ENCODE data around the gene TLE3. TPM values are rescaled to one million over a fixed set of nuclear protein-coding genes. Genes with fewer than 3 reads are reported as not detected.

TLE3 gene
- polyA plus RNA-seq, 1 experiment = 3.7 TPM

DNA sequence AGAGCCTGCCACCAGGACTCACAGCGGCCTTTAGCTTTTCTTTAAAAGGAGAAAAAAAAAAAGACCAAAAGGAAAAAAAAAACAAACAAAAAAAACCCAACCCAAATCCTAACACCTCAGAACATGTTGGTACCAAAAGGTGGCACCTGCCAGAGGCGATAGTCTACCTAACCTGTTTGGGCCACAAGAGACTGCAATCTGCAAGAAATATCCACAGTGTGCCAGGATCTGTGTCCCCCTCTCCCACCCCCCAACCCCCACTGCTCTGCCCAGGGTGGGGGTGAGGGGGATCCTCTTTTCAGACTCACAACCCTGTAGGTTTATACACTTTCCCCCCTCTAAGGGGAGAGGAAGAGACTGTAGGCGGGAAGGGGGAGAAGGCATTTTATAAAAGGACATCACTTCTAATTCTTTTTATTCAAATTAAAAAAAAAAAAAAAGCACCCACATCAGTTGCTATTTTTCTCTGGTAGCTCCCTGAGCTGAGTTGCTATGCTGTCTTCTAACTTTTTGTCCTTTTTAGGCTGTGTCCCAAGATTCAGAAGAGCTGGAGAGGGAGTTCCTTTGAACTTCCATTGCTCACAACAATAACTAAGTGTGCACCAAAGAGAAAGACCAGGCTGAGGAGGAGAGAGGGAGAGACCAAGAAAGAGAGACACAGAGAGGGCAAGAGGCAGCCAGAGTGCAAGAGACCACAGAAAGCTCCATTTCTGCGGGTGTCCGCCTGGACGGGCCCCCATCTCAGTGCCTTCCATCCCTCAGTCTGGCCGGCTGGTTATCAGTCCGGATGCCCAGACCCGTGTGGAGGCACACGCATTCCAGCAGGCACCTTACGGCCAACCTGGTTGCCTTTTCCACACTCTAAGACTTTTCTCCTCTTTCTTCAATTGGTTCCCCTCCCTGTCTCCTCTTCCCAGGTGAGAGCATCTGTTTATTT is 48.9 kb downstream of the TLE3 start:
- POLR2A ChIA-PET = interaction anchor here (0.7 kb wide), 1 partner anchor 32 kb away, joined by 5 read pairs; no protein-coding TSS in a partner anchor
- no peak for DNase-seq (ENCODE audit: low read depth)
- TF ChIP-seq, protein P1, sequence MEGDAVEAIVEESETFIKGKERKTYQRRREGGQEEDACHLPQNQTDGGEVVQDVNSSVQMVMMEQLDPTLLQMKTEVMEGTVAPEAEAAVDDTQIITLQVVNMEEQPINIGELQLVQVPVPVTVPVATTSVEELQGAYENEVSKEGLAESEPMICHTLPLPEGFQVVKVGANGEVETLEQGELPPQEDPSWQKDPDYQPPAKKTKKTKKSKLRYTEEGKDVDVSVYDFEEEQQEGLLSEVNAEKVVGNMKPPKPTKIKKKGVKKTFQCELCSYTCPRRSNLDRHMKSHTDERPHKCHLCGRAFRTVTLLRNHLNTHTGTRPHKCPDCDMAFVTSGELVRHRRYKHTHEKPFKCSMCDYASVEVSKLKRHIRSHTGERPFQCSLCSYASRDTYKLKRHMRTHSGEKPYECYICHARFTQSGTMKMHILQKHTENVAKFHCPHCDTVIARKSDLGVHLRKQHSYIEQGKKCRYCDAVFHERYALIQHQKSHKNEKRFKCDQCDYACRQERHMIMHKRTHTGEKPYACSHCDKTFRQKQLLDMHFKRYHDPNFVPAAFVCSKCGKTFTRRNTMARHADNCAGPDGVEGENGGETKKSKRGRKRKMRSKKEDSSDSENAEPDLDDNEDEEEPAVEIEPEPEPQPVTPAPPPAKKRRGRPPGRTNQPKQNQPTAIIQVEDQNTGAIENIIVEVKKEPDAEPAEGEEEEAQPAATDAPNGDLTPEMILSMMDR (IDR thresholded peaks at IDR 0.05; ENCODE audit: insufficient read depth, low read depth, low read length) = no peak
- Histone ChIP-seq H3K4me3 (ENCODE audit: low read depth, low read length) (no peak overlapping the region), H3K27me3 (ENCODE audit: control insufficient read depth, insufficient read depth, low read length) (peaks cover 2% of the 10 kb centered on the region; the same call in 1 of the 2 replicates), H3K36me3 (ENCODE audit: control insufficient read depth, insufficient read depth, low read length) (peaks cover 1% of the 10 kb centered on the region; the same call in 1 of the 2 replicates)
- CTCF ChIA-PET = interaction anchor here (0.8 kb wide), 2 partner anchors 49 to 289 kb away, joined by 3 to 4 read pairs; partner anchors contain the start of gene TLE3

DNA sequence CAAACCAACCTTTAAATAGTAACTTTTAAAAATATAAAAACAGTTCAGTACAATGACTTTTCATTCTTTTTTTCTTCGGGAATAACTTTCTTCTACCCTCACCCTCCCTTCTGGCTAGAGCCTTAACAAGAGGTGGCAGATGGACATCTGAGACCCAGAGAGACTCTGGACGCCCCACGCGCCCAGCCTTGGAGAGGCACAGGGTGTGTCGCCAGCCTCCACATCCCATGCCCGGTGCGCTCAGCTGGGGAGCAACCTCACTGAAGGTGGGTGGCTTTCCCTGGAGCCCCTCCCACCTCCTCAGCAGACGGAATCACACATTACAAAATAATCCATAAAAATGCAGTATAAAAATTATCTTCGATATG is 49.5 kb downstream of the TLE3 start:
- DNase-seq (ENCODE audit: low read depth) = no peak
- ChIA-PET POLR2A (interaction anchor here (0.6 kb wide), 1 partner anchor 177 kb away, joined by 3 read pairs; no protein-coding TSS in a partner anchor), CTCF (interaction anchor here (0.6 to 0.8 kb wide), 3 partner anchors 49 to 612 kb away, joined by 3 to 5 read pairs (median 3); partner anchors contain the start of gene TLE3)
- Histone ChIP-seq H3K36me3 (ENCODE audit: control insufficient read depth, insufficient read depth, low read length) (peaks cover 1% of the 10 kb centered on the region; the same call in 1 of the 2 replicates), H3K27me3 (ENCODE audit: control insufficient read depth, insufficient read depth, low read length) (peaks cover 2% of the 10 kb centered on the region; the same call in 1 of the 2 replicates), H3K4me3 (ENCODE audit: low read depth, low read length) (no peak overlapping the region)
- TF ChIP-seq, protein P1 (IDR thresholded peaks at IDR 0.05; ENCODE audit: insufficient read depth, low read depth, low read length) = no peak

DNA sequence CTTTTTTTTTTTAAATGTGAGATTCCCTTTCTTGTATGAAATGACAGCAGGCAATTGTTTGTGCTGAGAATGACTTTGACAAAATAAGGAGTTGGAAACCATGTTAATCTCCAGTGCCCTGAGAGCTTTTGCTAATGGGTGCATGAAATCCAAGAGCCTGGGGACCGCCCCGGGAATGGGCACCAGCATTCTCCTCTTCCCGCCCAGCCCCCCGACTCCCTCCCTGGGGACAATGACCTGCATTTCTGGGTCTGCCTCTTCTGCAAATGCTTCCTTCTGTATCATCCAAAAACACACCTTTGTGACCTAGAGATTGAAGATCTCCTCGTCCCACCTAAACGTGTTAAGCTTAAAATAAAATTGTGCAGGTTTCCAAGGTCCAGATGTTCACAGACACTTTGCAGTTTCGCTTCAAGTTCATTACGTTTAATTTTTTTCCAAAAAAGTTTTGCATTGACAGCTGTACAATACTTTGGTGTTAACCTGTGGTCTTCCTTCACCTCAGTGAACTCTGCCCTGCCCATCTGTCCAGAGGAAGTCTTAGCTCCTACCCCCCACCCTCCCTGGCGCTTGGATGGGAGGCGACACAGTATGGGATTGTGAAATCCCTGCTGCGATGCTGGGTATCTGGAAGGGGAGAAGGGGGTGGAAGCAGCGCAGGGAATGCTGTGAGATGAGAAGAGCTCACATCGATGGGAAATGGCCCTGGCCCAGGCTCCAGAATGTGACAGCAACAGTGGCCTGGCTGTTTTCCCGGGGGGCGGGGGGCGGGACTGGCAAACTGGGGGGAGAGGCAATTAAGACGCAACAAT is 50.1 kb downstream of the TLE3 start:
- Histone ChIP-seq H3K27me3 (ENCODE audit: control insufficient read depth, insufficient read depth, low read length) (peaks cover 2% of the 10 kb centered on the region; the same call in 1 of the 2 replicates), H3K36me3 (ENCODE audit: control insufficient read depth, insufficient read depth, low read length) (peaks cover 1% of the 10 kb centered on the region; the same call in 1 of the 2 replicates), H3K4me3 (ENCODE audit: low read depth, low read length) (no peak overlapping the region)
- TF ChIP-seq, protein P1 (IDR thresholded peaks at IDR 0.05; ENCODE audit: insufficient read depth, low read depth, low read length) = no peak
- POLR2A ChIA-PET = interaction anchor here (0.5 to 0.6 kb wide), 2 partner anchors 47 to 178 kb away, joined by 3 to 7 read pairs; no protein-coding TSS in a partner anchor
- CTCF ChIA-PET = interaction anchor here (0.6 kb wide), 2 partner anchors 203 to 612 kb away, joined by 3 to 5 read pairs; no protein-coding TSS in a partner anchor
- no peak for DNase-seq (ENCODE audit: low read depth)

DNA sequence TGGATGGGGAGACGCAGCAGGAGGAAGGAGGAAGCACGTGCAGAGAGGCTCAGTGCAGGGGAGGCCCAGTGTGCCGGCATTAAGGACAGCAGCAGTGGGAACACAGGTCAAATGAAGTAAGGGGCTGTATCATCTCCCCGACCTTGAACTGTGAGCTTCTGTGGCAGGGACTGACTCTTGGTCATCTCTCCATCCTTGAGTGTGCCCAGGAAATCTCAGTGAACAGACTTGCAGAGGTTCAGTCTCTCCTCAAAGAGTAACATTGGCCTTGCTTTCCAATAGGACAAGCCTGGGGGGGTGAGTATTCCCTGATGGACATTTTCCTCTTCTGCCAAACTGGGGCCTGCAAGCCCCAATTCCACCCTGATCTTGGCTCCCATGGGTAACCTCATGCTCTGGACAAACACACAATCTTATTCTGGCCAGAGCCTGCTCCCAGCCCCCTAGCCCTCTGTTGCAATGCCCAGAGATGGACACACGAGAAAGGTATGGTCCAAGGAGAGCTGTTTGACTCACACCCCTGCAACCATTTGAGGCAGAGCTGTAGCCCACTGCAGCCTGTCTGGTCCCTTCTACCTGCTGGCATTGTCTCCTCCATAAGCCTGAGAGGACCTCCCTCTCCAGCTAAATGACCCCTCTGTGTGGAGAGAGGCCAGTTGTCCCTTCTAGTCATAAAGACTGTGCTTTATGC is 50.9 kb downstream of the TLE3 start:
- Histone ChIP-seq H3K4me3 (ENCODE audit: low read depth, low read length) (no peak overlapping the region), H3K36me3 (ENCODE audit: control insufficient read depth, insufficient read depth, low read length) (peaks cover 1% of the 10 kb centered on the region; the same call in 1 of the 2 replicates), H3K27me3 (ENCODE audit: control insufficient read depth, insufficient read depth, low read length) (peaks cover 2% of the 10 kb centered on the region; the same call in 1 of the 2 replicates)
- TF ChIP-seq, protein P1 (IDR thresholded peaks at IDR 0.05; ENCODE audit: insufficient read depth, low read depth, low read length) = no peak
- DNase-seq (ENCODE audit: low read depth) = no peak
- ChIA-PET CTCF (no interaction called here), POLR2A (interaction anchor here (0.5 kb wide), 1 partner anchor 47 kb away, joined by 7 read pairs; no protein-coding TSS in a partner anchor)

Data from BJ (cell line).